OCI-LY1 (cell line): ENCODE results near the gene FBXO45.

Experiments used
- EZH2 ChIP-seq: fragments of 200-600 bp; sonication (generic), shearing (Covaris generic); IDR thresholded peaks from 2 replicates; pipeline ENCODE4 v1.8.0; 2017; ENCODE audit warnings: borderline replicate concordance, mixed run types, mild to moderate bottlenecking, antibody characterized with exemption, low read length, moderate library complexity, mixed read lengths
- TF ChIP-seq, protein P1 (sequence below): fragments of 200-600 bp; sonication (generic), shearing (Covaris generic); IDR thresholded peaks from 2 replicates; pipeline ENCODE4 v1.5.1; 2017; ENCODE audit warnings: mild to moderate bottlenecking, antibody characterized with exemption, low read length, moderate library complexity, mixed read lengths

DNA sequence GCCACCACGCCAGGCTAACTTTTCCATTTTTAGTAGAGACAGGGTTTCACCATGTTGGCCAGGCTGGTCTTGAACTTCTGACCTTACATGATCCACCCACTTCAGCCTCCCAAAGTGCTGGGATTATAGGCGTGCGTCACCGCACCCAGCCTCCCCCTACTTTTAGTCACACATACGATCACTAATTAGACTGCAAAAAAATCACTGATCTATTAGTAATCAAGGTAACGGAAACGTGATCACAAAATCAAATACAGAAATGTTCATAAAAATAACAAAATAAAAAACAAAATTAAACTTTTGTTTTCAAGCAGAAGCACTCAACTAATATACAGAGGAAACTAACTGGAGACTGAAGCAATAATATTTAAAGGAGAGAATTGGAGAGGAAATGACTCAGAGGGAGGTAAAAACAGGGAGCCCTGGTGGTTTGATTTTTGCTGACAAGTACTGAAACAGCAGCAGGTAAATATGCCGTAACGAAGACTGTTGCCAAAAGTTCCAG is 4.7 kb upstream of the FBXO45 start:
- no peak for TF ChIP-seq EZH2
- TF ChIP-seq, protein P1, sequence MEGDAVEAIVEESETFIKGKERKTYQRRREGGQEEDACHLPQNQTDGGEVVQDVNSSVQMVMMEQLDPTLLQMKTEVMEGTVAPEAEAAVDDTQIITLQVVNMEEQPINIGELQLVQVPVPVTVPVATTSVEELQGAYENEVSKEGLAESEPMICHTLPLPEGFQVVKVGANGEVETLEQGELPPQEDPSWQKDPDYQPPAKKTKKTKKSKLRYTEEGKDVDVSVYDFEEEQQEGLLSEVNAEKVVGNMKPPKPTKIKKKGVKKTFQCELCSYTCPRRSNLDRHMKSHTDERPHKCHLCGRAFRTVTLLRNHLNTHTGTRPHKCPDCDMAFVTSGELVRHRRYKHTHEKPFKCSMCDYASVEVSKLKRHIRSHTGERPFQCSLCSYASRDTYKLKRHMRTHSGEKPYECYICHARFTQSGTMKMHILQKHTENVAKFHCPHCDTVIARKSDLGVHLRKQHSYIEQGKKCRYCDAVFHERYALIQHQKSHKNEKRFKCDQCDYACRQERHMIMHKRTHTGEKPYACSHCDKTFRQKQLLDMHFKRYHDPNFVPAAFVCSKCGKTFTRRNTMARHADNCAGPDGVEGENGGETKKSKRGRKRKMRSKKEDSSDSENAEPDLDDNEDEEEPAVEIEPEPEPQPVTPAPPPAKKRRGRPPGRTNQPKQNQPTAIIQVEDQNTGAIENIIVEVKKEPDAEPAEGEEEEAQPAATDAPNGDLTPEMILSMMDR = no peak
